IPS-11a (cell line): ENCODE results near the gene ZNF407.

ENCODE experiments used
- H3K4me3 ChIP-seq: one replicate; pipeline ENCODE4 v1.5.1; 2013; ENCODE audit warnings: low read depth, low read length, control low read depth

The ZNF407 gene

GRCh38 chr18:74669136-74669798, 71.6 kb downstream of the ZNF407 start:
- no peak overlapping the region for H3K4me3 ChIP-seq

- H3K4me3 ChIP-seq: no peak overlapping the region
These were observed 74.7 kb downstream of the ZNF407 start for GRCh38 chr18:74672371-74672770.

- no peak overlapping the region for H3K4me3 ChIP-seq
These were observed 76.8 kb downstream of the ZNF407 start for GRCh38 chr18:74674487-74674886.

- no peak overlapping the region for H3K4me3 ChIP-seq
These were observed 81.5 kb downstream of the ZNF407 start for GRCh38 chr18:74679006-74679678.

GRCh38 chr18:74679679-74680076, 82.0 kb downstream of the ZNF407 start:
- no peak overlapping the region for H3K4me3 ChIP-seq

- H3K4me3 ChIP-seq: no peak overlapping the region
These were observed 84.7 kb downstream of the ZNF407 start for GRCh38 chr18:74682141-74682990.

GRCh38 chr18:74682991-74683297, 85.3 kb downstream of the ZNF407 start:
- H3K4me3 ChIP-seq: no peak overlapping the region

GRCh38 chr18:74683573-74683972, 85.9 kb downstream of the ZNF407 start:
- no peak overlapping the region for H3K4me3 ChIP-seq

GRCh38 chr18:74689251-74689650, 91.6 kb downstream of the ZNF407 start:
- H3K4me3 ChIP-seq: no peak overlapping the region

- no peak overlapping the region for H3K4me3 ChIP-seq
These were observed 94.8 kb downstream of the ZNF407 start for GRCh38 chr18:74692367-74693013.

- H3K4me3 ChIP-seq: no peak overlapping the region
These were observed 96.8 kb downstream of the ZNF407 start for GRCh38 chr18:74694436-74694835.

GRCh38 chr18:74695170-74695569, 97.5 kb downstream of the ZNF407 start:
- H3K4me3 ChIP-seq: no peak overlapping the region

- H3K4me3 ChIP-seq: no peak overlapping the region
These were observed 101.2 kb downstream of the ZNF407 start for GRCh38 chr18:74698881-74699280.

GRCh38 chr18:74699455-74699854, 101.8 kb downstream of the ZNF407 start:
- no peak overlapping the region for H3K4me3 ChIP-seq

- no peak overlapping the region for H3K4me3 ChIP-seq
These were observed 105.3 kb downstream of the ZNF407 start for GRCh38 chr18:74702950-74703349.

- H3K4me3 ChIP-seq: no peak overlapping the region
These were observed 110.5 kb downstream of the ZNF407 start for GRCh38 chr18:74708169-74708568.

GRCh38 chr18:74709452-74709851, 111.8 kb downstream of the ZNF407 start:
- no peak overlapping the region for H3K4me3 ChIP-seq

- no peak overlapping the region for H3K4me3 ChIP-seq
These were observed 116.5 kb downstream of the ZNF407 start for GRCh38 chr18:74714120-74714519.

GRCh38 chr18:74714791-74715190, 117.1 kb downstream of the ZNF407 start:
- no peak overlapping the region for H3K4me3 ChIP-seq

GRCh38 chr18:74715306-74715705, 117.6 kb downstream of the ZNF407 start:
- no peak overlapping the region for H3K4me3 ChIP-seq
